Liver (tissue), 9 donors: ENCODE data around the gene PPP1R14C. TPM values are rescaled to one million over a fixed set of nuclear protein-coding genes. Genes with fewer than 3 reads are reported as not detected.

Experiments used
- DNase-seq: peaks from one replicate; pipeline ENCODE4 v3.0.0-alpha.2; 2017; ENCODE audit warnings: low spot score
- H3K27ac ChIP-seq, 2 donors: one replicate each; pipeline ENCODE4 v1.7.0; 2013; ENCODE audit warnings: inconsistent platforms in 2 of 2, low read length in 2 of 2, control low read depth in 1 of 2, low read depth in 1 of 2, mild to moderate bottlenecking in 1 of 2
- H3K27me3 ChIP-seq, 4 donors: one replicate each; pipeline versions ENCODE4 v1.6.1 to v1.7.0; 2013; ENCODE audit warnings: low read length in 3 of 4, inconsistent platforms in 1 of 4, mild to moderate bottlenecking in 1 of 4, moderate library complexity in 1 of 4; ENCODE audit not compliant: control insufficient read depth in 4 of 4, insufficient read depth in 4 of 4
- H3K36me3 ChIP-seq, 4 donors: one replicate each; pipeline versions ENCODE4 v1.6.1 to v1.7.0; 2013; ENCODE audit warnings: low read length in 3 of 4, mild to moderate bottlenecking in 3 of 4, low read depth in 1 of 4, moderate library complexity in 1 of 4; ENCODE audit not compliant: control insufficient read depth in 4 of 4, insufficient read depth in 3 of 4
- H3K4me1 ChIP-seq, 4 donors: one replicate each; pipeline versions ENCODE4 v1.6.1 to v1.7.0; 2013; ENCODE audit warnings: low read length in 3 of 4, mild to moderate bottlenecking in 3 of 4, moderate library complexity in 1 of 4; ENCODE audit not compliant: control insufficient read depth in 4 of 4, insufficient read depth in 4 of 4
- H3K4me3 ChIP-seq, 3 donors: one replicate each; pipeline versions ENCODE4 v1.6.1 to v1.7.0; 2013; ENCODE audit warnings: low read length in 3 of 3, control low read depth in 1 of 3, low read depth in 1 of 3, mild to moderate bottlenecking in 1 of 3
- H3K9ac ChIP-seq, 2 donors: one replicate each; pipeline ENCODE4 v1.7.0; 2013; ENCODE audit warnings: low read length in 2 of 2, mild to moderate bottlenecking in 2 of 2, moderate library complexity in 2 of 2, control low read depth in 1 of 2, low read depth in 1 of 2
- H3K9me3 ChIP-seq, 4 donors: one replicate each; pipeline versions ENCODE4 v1.6.1 to v1.7.0; 2013; ENCODE audit warnings: low read length in 3 of 4; ENCODE audit not compliant: control insufficient read depth in 4 of 4
- EGR1 ChIP-seq, 2 donors: IDR thresholded peaks; 2 replicates each; pipeline ENCODE4 v1.6.1; 2016 to 2018; ENCODE audit warnings: antibody characterized with exemption in 2 of 2, low read depth in 2 of 2
- FOXA1 ChIP-seq: IDR thresholded peaks from 2 replicates; pipeline ENCODE4 v1.6.1; 2016; ENCODE audit warnings: antibody characterized with exemption
- FOXA2 ChIP-seq: IDR thresholded peaks from 2 replicates; pipeline ENCODE4 v1.6.1; 2016; ENCODE audit warnings: antibody characterized with exemption
- GABPA ChIP-seq, 2 donors: IDR thresholded peaks in 1 of 2; conservative IDR thresholded peaks in 1 of 2; 2 replicates each; pipeline ENCODE4 v1.6.1; 2016; ENCODE audit warnings: antibody characterized with exemption in 2 of 2, mild to moderate bottlenecking in 1 of 2, moderate library complexity in 1 of 2
- HNF4A ChIP-seq, 2 donors: conservative IDR thresholded peaks; 2 replicates each; pipeline ENCODE4 v1.6.1; 2016; ENCODE audit warnings: antibody characterized with exemption in 2 of 2, mild to moderate bottlenecking in 2 of 2
- HNF4G ChIP-seq: IDR thresholded peaks from 2 replicates; pipeline ENCODE4 v1.6.1; 2016; ENCODE audit warnings: antibody characterized with exemption
- NR2F2 ChIP-seq: IDR thresholded peaks from 2 replicates; pipeline ENCODE4 v1.6.1; 2016; ENCODE audit warnings: antibody characterized with exemption
- RAD21 ChIP-seq, 2 donors: IDR thresholded peaks; 2 replicates each; pipeline ENCODE4 v1.6.1; 2016; ENCODE audit warnings: antibody characterized with exemption in 2 of 2, mild to moderate bottlenecking in 2 of 2
- RXRA ChIP-seq, 2 donors: IDR thresholded peaks; 2 replicates each; pipeline ENCODE4 v1.6.1; 2017 to 2018; ENCODE audit warnings: antibody characterized with exemption in 2 of 2, mild to moderate bottlenecking in 1 of 2
- SP1 ChIP-seq: IDR thresholded peaks from 2 replicates; pipeline ENCODE4 v1.6.1; 2018; ENCODE audit warnings: antibody characterized with exemption, mild to moderate bottlenecking
- TAF1 ChIP-seq: conservative IDR thresholded peaks from 2 replicates; pipeline ENCODE4 v1.6.1; 2016; ENCODE audit warnings: antibody characterized with exemption, mild to moderate bottlenecking
- YY1 ChIP-seq: IDR thresholded peaks from 2 replicates; pipeline ENCODE4 v1.6.1; 2016; ENCODE audit warnings: antibody characterized with exemption, mild to moderate bottlenecking
- WGBS: extraction: QIAGEN DNeasy Blood & Tissue Kit; methylation state at CpG from one replicate; pipeline ENCODE4 v1.1.7; 2013; 5-methylcytosine and 5-hydroxymethylcytosine counted together
- polyA plus RNA-seq, 2 donors: library from polyadenylated mRNA; stranded (reverse) in 1 of 2; unstranded in 1 of 2; fragments of 200-250 nt in 1 of 2; fragments of >200 nt in 1 of 2; fragmentation: Nextera tagmentation in 1 of 2; extraction: Ambion mirVana in 1 of 2; gene quantifications; one replicate each; pipeline versions ENCODE4 v1.2.1 to v1.2.3, GENCODE V29; 2013 to 2015
- total RNA-seq, 2 donors: library from RNA; depleted of rRNA; stranded (reverse); fragments of >200 nt; gene quantifications; one replicate each; pipeline ENCODE4 v1.2.3, GENCODE V29; 2014
- TF ChIP-seq, protein P1 (sequence below): IDR thresholded peaks from 2 replicates; pipeline ENCODE4 v1.6.1; 2016; ENCODE audit warnings: antibody characterized with exemption
- TF ChIP-seq, protein P2 (sequence below): fragments of 150-350 bp; IDR thresholded peaks from 2 replicates; pipeline ENCODE4 v1.5.1; 2017; ENCODE audit warnings: improper control_type of control experiment, low read depth, low read length; ENCODE audit not compliant: missing input control
- TF ChIP-seq, protein P3 (sequence below): IDR thresholded peaks from 2 replicates; pipeline ENCODE4 v1.6.1; 2016; ENCODE audit warnings: antibody characterized with exemption, mild to moderate bottlenecking
- TF ChIP-seq, protein P4 (sequence below): IDR thresholded peaks from 2 replicates; pipeline ENCODE4 v1.6.1; 2016; ENCODE audit warnings: antibody characterized with exemption
- TF ChIP-seq, protein P5 (sequence below): IDR thresholded peaks from 2 replicates; pipeline ENCODE4 v1.6.1; 2016; ENCODE audit warnings: antibody characterized with exemption
- donor health status: healthy.
- donor health status: healthy.
- donor health status: healthy.
- donor health status: healthy.
- donor health status: healthy.

The PPP1R14C gene
- total and polyA plus RNA-seq, 4 donors, result 0.05 TPM; not detected in 3

DNA sequence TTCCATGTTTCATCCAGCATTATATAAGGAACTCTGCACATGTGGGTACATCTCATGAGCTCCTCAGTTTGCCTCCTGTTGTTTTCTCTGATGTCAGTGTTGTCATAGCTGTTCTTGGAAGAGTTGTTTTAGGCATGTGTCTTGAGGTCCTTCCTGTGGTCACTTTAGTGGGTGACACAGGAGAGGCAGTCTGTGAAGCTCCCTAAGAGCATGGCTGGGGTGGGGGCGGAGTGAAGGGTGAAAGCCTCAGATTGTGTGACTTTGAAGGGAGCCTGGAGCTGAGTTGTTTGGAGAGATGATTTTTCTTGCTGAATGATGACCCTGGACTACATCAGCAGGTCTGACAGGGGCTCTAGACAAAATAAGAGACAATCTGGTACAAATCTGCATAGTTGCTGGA is 37.7 kb downstream of the PPP1R14C start:
- Histone ChIP-seq H3K4me1 (no peaks in the 10 kb centered on the region), H3K27ac (no peak overlapping the region), H3K36me3 (no peaks in the 10 kb centered on the region), H3K27me3 (no peaks in the 10 kb centered on the region), H3K9me3 (no peaks in the 10 kb centered on the region), H3K4me3 (no peak overlapping the region), H3K9ac (no peak overlapping the region)
- no peak for DNase-seq
- 94% methylated on average over 1 of the region's 1 CpG for WGBS
- TF ChIP-seq, protein P1, sequence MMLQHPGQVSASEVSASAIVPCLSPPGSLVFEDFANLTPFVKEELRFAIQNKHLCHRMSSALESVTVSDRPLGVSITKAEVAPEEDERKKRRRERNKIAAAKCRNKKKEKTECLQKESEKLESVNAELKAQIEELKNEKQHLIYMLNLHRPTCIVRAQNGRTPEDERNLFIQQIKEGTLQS, result no peak
- TF ChIP-seq, protein P2, sequence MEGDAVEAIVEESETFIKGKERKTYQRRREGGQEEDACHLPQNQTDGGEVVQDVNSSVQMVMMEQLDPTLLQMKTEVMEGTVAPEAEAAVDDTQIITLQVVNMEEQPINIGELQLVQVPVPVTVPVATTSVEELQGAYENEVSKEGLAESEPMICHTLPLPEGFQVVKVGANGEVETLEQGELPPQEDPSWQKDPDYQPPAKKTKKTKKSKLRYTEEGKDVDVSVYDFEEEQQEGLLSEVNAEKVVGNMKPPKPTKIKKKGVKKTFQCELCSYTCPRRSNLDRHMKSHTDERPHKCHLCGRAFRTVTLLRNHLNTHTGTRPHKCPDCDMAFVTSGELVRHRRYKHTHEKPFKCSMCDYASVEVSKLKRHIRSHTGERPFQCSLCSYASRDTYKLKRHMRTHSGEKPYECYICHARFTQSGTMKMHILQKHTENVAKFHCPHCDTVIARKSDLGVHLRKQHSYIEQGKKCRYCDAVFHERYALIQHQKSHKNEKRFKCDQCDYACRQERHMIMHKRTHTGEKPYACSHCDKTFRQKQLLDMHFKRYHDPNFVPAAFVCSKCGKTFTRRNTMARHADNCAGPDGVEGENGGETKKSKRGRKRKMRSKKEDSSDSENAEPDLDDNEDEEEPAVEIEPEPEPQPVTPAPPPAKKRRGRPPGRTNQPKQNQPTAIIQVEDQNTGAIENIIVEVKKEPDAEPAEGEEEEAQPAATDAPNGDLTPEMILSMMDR, result no peak
- TF ChIP-seq FOXA2, result no peak
- TF ChIP-seq, protein P3, sequence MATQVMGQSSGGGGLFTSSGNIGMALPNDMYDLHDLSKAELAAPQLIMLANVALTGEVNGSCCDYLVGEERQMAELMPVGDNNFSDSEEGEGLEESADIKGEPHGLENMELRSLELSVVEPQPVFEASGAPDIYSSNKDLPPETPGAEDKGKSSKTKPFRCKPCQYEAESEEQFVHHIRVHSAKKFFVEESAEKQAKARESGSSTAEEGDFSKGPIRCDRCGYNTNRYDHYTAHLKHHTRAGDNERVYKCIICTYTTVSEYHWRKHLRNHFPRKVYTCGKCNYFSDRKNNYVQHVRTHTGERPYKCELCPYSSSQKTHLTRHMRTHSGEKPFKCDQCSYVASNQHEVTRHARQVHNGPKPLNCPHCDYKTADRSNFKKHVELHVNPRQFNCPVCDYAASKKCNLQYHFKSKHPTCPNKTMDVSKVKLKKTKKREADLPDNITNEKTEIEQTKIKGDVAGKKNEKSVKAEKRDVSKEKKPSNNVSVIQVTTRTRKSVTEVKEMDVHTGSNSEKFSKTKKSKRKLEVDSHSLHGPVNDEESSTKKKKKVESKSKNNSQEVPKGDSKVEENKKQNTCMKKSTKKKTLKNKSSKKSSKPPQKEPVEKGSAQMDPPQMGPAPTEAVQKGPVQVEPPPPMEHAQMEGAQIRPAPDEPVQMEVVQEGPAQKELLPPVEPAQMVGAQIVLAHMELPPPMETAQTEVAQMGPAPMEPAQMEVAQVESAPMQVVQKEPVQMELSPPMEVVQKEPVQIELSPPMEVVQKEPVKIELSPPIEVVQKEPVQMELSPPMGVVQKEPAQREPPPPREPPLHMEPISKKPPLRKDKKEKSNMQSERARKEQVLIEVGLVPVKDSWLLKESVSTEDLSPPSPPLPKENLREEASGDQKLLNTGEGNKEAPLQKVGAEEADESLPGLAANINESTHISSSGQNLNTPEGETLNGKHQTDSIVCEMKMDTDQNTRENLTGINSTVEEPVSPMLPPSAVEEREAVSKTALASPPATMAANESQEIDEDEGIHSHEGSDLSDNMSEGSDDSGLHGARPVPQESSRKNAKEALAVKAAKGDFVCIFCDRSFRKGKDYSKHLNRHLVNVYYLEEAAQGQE, result no peak
- no peak for TF ChIP-seq GABPA (IDR thresholded peaks at IDR 0.05 in 1 of 2, conservative IDR thresholded peaks at IDR 0.05 in 1 of 2)
- no peak for TF ChIP-seq RAD21 (IDR thresholded peaks at IDR 0.05)
- TF ChIP-seq, protein P4, sequence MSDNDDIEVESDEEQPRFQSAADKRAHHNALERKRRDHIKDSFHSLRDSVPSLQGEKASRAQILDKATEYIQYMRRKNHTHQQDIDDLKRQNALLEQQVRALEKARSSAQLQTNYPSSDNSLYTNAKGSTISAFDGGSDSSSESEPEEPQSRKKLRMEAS, result no peak
- no peak for TF ChIP-seq RXRA (IDR thresholded peaks at IDR 0.05)
- TF ChIP-seq NR2F2, result no peak
- no peak for TF ChIP-seq FOXA1
- TF ChIP-seq HNF4G, result no peak
- TF ChIP-seq, protein P5, sequence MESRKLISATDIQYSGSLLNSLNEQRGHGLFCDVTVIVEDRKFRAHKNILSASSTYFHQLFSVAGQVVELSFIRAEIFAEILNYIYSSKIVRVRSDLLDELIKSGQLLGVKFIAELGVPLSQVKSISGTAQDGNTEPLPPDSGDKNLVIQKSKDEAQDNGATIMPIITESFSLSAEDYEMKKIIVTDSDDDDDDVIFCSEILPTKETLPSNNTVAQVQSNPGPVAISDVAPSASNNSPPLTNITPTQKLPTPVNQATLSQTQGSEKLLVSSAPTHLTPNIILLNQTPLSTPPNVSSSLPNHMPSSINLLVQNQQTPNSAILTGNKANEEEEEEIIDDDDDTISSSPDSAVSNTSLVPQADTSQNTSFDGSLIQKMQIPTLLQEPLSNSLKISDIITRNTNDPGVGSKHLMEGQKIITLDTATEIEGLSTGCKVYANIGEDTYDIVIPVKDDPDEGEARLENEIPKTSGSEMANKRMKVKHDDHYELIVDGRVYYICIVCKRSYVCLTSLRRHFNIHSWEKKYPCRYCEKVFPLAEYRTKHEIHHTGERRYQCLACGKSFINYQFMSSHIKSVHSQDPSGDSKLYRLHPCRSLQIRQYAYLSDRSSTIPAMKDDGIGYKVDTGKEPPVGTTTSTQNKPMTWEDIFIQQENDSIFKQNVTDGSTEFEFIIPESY, result no peak
- no peak for TF ChIP-seq SP1
- TF ChIP-seq YY1, result no peak
- TF ChIP-seq EGR1 (IDR thresholded peaks at IDR 0.05; ENCODE audit: low read depth in 2 of 2), result no peak
- TF ChIP-seq TAF1, result no peak
- TF ChIP-seq HNF4A (conservative IDR thresholded peaks at IDR 0.05), result no peak
